HEK293T (cell line): ENCODE data around the gene KIAA1671.

Experiments
- ARNT ChIP-seq: fragments of 450-650 bp; IDR thresholded peaks from 2 replicates; pipeline ENCODE4 v1.6.1; 2017; ENCODE audit warnings: mild to moderate bottlenecking
- BHLHE40 ChIP-seq: fragments of 450-650 bp; IDR thresholded peaks from 2 replicates; pipeline ENCODE4 v1.6.1; 2016; ENCODE audit warnings: mild to moderate bottlenecking, moderate library complexity, borderline replicate concordance
- CTBP1 ChIP-seq: fragments of 450-650 bp; IDR thresholded peaks from 2 replicates; pipeline ENCODE4 v1.6.1; 2016; ENCODE audit warnings: borderline replicate concordance
- FOXA1 ChIP-seq: fragments of 450-650 bp; IDR thresholded peaks from 2 replicates; pipeline ENCODE4 v1.6.1; 2016; ENCODE audit warnings: mild to moderate bottlenecking
- FOXK2 ChIP-seq: fragments of 450-650 bp; IDR thresholded peaks from 2 replicates; pipeline ENCODE4 v1.6.1; 2016; ENCODE audit warnings: mild to moderate bottlenecking
- FOXM1 ChIP-seq: fragments of 450-650 bp; IDR thresholded peaks from 2 replicates; pipeline ENCODE4 v1.6.1; 2017; ENCODE audit warnings: mild to moderate bottlenecking, borderline replicate concordance
- HDGF ChIP-seq: fragments of 450-650 bp; IDR thresholded peaks from 2 replicates; pipeline ENCODE4 v1.6.1; 2017; ENCODE audit warnings: antibody characterized with exemption, borderline replicate concordance
- L3MBTL2 ChIP-seq: fragments of 450-650 bp; conservative IDR thresholded peaks from 2 replicates; pipeline ENCODE4 v1.6.1; 2016; ENCODE audit warnings: mild to moderate bottlenecking
- LEF1 ChIP-seq: fragments of 450-650 bp; IDR thresholded peaks from 2 replicates; pipeline ENCODE4 v1.6.1; 2017; ENCODE audit warnings: mild to moderate bottlenecking, borderline replicate concordance
- SP1 ChIP-seq: fragments of 450-650 bp; IDR thresholded peaks from 2 replicates; pipeline ENCODE4 v1.6.1; 2017
- SUZ12 ChIP-seq: fragments of 450-650 bp; IDR thresholded peaks from 2 replicates; pipeline ENCODE4 v1.6.1; 2016; ENCODE audit warnings: mild to moderate bottlenecking
- TARDBP ChIP-seq: fragments of 450-650 bp; IDR thresholded peaks from 2 replicates; pipeline ENCODE4 v1.6.1; 2016
- ZNF384 ChIP-seq: fragments of 450-650 bp; IDR thresholded peaks from 2 replicates; pipeline ENCODE4 v1.6.1; 2016
- TF ChIP-seq, protein P1 (sequence below): fragments of 450-650 bp; IDR thresholded peaks from 2 replicates; pipeline ENCODE4 v1.6.1; 2016

- no peak for TF ChIP-seq SUZ12
- TF ChIP-seq FOXK2: no peak
- TF ChIP-seq, protein P1, sequence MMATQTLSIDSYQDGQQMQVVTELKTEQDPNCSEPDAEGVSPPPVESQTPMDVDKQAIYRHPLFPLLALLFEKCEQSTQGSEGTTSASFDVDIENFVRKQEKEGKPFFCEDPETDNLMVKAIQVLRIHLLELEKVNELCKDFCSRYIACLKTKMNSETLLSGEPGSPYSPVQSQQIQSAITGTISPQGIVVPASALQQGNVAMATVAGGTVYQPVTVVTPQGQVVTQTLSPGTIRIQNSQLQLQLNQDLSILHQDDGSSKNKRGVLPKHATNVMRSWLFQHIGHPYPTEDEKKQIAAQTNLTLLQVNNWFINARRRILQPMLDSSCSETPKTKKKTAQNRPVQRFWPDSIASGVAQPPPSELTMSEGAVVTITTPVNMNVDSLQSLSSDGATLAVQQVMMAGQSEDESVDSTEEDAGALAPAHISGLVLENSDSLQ: no peak
- no peak for TF ChIP-seq SP1
- no peak for TF ChIP-seq ARNT
- TF ChIP-seq TARDBP: no peak
- no peak for TF ChIP-seq CTBP1
- TF ChIP-seq BHLHE40: no peak
- no peak for TF ChIP-seq FOXM1
- TF ChIP-seq L3MBTL2: no peak
- no peak for TF ChIP-seq LEF1
- no peak for TF ChIP-seq HDGF
- TF ChIP-seq FOXA1: no peak
- no peak for TF ChIP-seq ZNF384
These were observed 65.5 kb downstream of the KIAA1671 start for GRCh38 chr22:25018009-25018408.
